Measurements from ENCODE around the gene WDFY1. TPM values are rescaled to one million over a fixed set of nuclear protein-coding genes. Genes with fewer than 3 reads are reported as not detected.

Gene WDFY1
- total RNA-seq, 3 donors from 2014 or later = 49.0 to 66.7 (median 65.8) TPM

- Histone ChIP-seq H3K36me3 (ENCODE audit: low read depth) (no peaks in the 10 kb centered on the region), H3K4me3 (no peak overlapping the region), H3K9me3 (no peaks in the 10 kb centered on the region), H3K4me1 (ENCODE audit: low read depth) (peaks cover 3% of the 10 kb centered on the region)
- no peak for DNase-seq
- intact Hi-C loops (cut with DNase I, micrococcal nuclease) = no loop called here
- TF ChIP-seq CTCF (IDR thresholded peaks at IDR 0.05) = no peak
- peak; percentile 41 for ATAC-seq
Measured at GRCh38 chr2:223909001-223909741, 36.0 kb downstream of the WDFY1 start.

- peak; percentile 76 for ATAC-seq
- H3K4me1 ChIP-seq (ENCODE audit: low read depth) = peaks cover 3% of the 10 kb centered on the region
Measured at GRCh38 chr2:223908304-223908998, 36.7 kb downstream of the WDFY1 start.

GRCh38 chr2:223905996-223906395, 39.1 kb downstream of the WDFY1 start:
- ATAC-seq (no peak), DNase-seq (no peak)
- TF ChIP-seq CTCF (IDR thresholded peaks at IDR 0.05) = no peak
- Histone ChIP-seq H3K36me3 (ENCODE audit: low read depth) (no peaks in the 10 kb centered on the region), H3K4me1 (ENCODE audit: low read depth) (peaks cover 3% of the 10 kb centered on the region), H3K9me3 (no peaks in the 10 kb centered on the region), H3K4me3 (no peak overlapping the region)
- intact Hi-C loops (cut with DNase I, micrococcal nuclease) = no loop called here

More at GRCh38 chr2:223908304-223908998, 36.7 kb downstream of the WDFY1 start:
- intact Hi-C loops (cut with DNase I, micrococcal nuclease) = no loop called here
- H3K4me3 ChIP-seq = no peak overlapping the region
- H3K36me3 ChIP-seq (ENCODE audit: low read depth) = no peaks in the 10 kb centered on the region
- DNase-seq = no peak
- H3K9me3 ChIP-seq = no peaks in the 10 kb centered on the region
- no peak for TF ChIP-seq CTCF (IDR thresholded peaks at IDR 0.05)

- DNase-seq (no peak), ATAC-seq (peak; percentile 43)
- intact Hi-C loops (cut with DNase I, micrococcal nuclease) = no loop called here
- H3K4me3 ChIP-seq = no peak overlapping the region
- H3K36me3 ChIP-seq (ENCODE audit: low read depth) = peaks cover 4% of the 10 kb centered on the region
- H3K9me3 ChIP-seq = no peaks in the 10 kb centered on the region
- TF ChIP-seq CTCF (IDR thresholded peaks at IDR 0.05) = no peak
- no peaks in the 10 kb centered on the region for H3K4me1 ChIP-seq (ENCODE audit: low read depth)
Measured at GRCh38 chr2:223901854-223902253, 43.3 kb downstream of the WDFY1 start.

- no peak for ATAC-seq
- no peaks in the 10 kb centered on the region for H3K4me1 ChIP-seq (ENCODE audit: low read depth)
Measured at GRCh38 chr2:223901311-223901710, 43.8 kb downstream of the WDFY1 start.

More at GRCh38 chr2:223901311-223901710, 43.8 kb downstream of the WDFY1 start:
- peaks cover 4% of the 10 kb centered on the region for H3K36me3 ChIP-seq (ENCODE audit: low read depth)
- H3K4me3 ChIP-seq = no peak overlapping the region
- H3K9me3 ChIP-seq = no peaks in the 10 kb centered on the region
- TF ChIP-seq CTCF (IDR thresholded peaks at IDR 0.05) = no peak
- intact Hi-C loops (cut with DNase I, micrococcal nuclease) = no loop called here
- no peak for DNase-seq
